NT2/D1 (cell line): Measurements from ENCODE around the gene CACNA1S.

Source experiments
- DNase-seq: peaks from one replicate; pipeline ENCODE4 v3.0.0-alpha.2; 2011; ENCODE audit warnings: low read depth, low spot score
- H3K27me3 ChIP-seq: 2 replicates; pipeline ENCODE4 v1.6.0; 2011; ENCODE audit warnings: mild to moderate bottlenecking; ENCODE audit not compliant: insufficient read length, insufficient read depth
- H3K36me3 ChIP-seq: 2 replicates; pipeline ENCODE4 v1.6.1; 2011; ENCODE audit warnings: mild to moderate bottlenecking, low read length, mixed read lengths; ENCODE audit not compliant: insufficient read depth, insufficient read length
- H3K4me1 ChIP-seq: 2 replicates; pipeline ENCODE4 v1.5.1; 2011; ENCODE audit not compliant: insufficient read depth, insufficient read length
- H3K4me3 ChIP-seq: 2 replicates; pipeline ENCODE4 v1.5.1; 2011; ENCODE audit warnings: low read depth; ENCODE audit not compliant: insufficient read length
- H3K9ac ChIP-seq: 2 replicates; pipeline ENCODE4 v1.6.0; 2011; ENCODE audit warnings: low read depth; ENCODE audit not compliant: insufficient read length
- H3K9me3 ChIP-seq: 2 replicates; pipeline ENCODE4 v1.5.1; 2011; ENCODE audit warnings: mild to moderate bottlenecking, low read length; ENCODE audit not compliant: insufficient read depth
- SUZ12 ChIP-seq: IDR thresholded peaks from 2 replicates; pipeline ENCODE4 v1.6.1; 2011; ENCODE audit not compliant: insufficient read length, insufficient read depth; ENCODE audit errors: extremely low read depth
- YY1 ChIP-seq: IDR thresholded peaks from 2 replicates; pipeline ENCODE4 v1.6.1; 2011; ENCODE audit not compliant: insufficient read length, insufficient read depth
- ZNF274 ChIP-seq: IDR thresholded peaks from 2 replicates; pipeline ENCODE4 v1.6.1; 2011; ENCODE audit warnings: mild to moderate bottlenecking, low read depth, low read length

CACNA1S gene

GRCh38 chr1:200998323-200998722 is 113.9 kb downstream of the CACNA1S start:
- no peak for TF ChIP-seq SUZ12
- TF ChIP-seq ZNF274 = no peak
- TF ChIP-seq YY1 = no peak
- H3K4me3 ChIP-seq = no peak overlapping the region
- H3K27me3 ChIP-seq = no peaks in the 10 kb centered on the region
- no peaks in the 10 kb centered on the region for H3K9me3 ChIP-seq
- H3K4me1 ChIP-seq = peaks cover 6% of the 10 kb centered on the region
- no peak overlapping the region for H3K9ac ChIP-seq
- H3K36me3 ChIP-seq = peaks cover 3% of the 10 kb centered on the region
- no peak for DNase-seq

GRCh38 chr1:200992382-200993048 is 119.7 kb downstream of the CACNA1S start:
- Histone ChIP-seq H3K4me3 (no peak overlapping the region), H3K27me3 (no peaks in the 10 kb centered on the region), H3K4me1 (peaks cover 11% of the 10 kb centered on the region), H3K9ac (no peak overlapping the region), H3K36me3 (peaks cover 16% of the 10 kb centered on the region), H3K9me3 (no peaks in the 10 kb centered on the region)
- TF ChIP-seq ZNF274 (no peak), YY1 (no peak), SUZ12 (no peak)
- DNase-seq = no peak

- Histone ChIP-seq H3K36me3 (peaks cover 21% of the 10 kb centered on the region), H3K4me3 (no peak overlapping the region), H3K27me3 (no peaks in the 10 kb centered on the region), H3K9me3 (no peaks in the 10 kb centered on the region), H3K9ac (no peak overlapping the region), H3K4me1 (peaks cover 11% of the 10 kb centered on the region)
- DNase-seq = no peak
- TF ChIP-seq ZNF274 = no peak
- no peak for TF ChIP-seq YY1
- TF ChIP-seq SUZ12 = no peak
These were observed 121.1 kb downstream of the CACNA1S start for GRCh38 chr1:200991097-200991614.

GRCh38 chr1:200990114-200990513 is 122.1 kb downstream of the CACNA1S start:
- no peak for DNase-seq
- Histone ChIP-seq H3K9me3 (no peaks in the 10 kb centered on the region), H3K4me1 (peaks cover 11% of the 10 kb centered on the region), H3K4me3 (no peak overlapping the region), H3K27me3 (no peaks in the 10 kb centered on the region), H3K36me3 (peaks cover 21% of the 10 kb centered on the region), H3K9ac (no peak overlapping the region)
- TF ChIP-seq ZNF274 (no peak), SUZ12 (no peak), YY1 (no peak)
